CD8-positive, alpha-beta memory T cell (primary cell): ENCODE data around the gene RAB22A. TPM values are rescaled to one million over a fixed set of nuclear protein-coding genes. Genes with fewer than 3 reads are reported as not detected.
A peak's percentile ranks its signal among the peaks of the same experiment; 100 is the strongest.

Experiments
- CTCF ChIA-PET: fragments of 350-600 bp; sonication (Branson Sonifier 250); formaldehyde crosslinking; loops from one replicate; lab custom pipeline; 2021; ENCODE audit warnings: antibody characterized with exemption; lab: Charles Lee
- POLR2A ChIA-PET: fragments of 350-600 bp; sonication (Branson Sonifier 250); formaldehyde crosslinking; loops from one replicate; lab custom pipeline; 2021; ENCODE audit warnings: antibody characterized with exemption; lab: Charles Lee
- DNase-seq, 5 donors: peaks; one replicate each; pipeline versions ENCODE4 v3.0.0 to v3.0.0-alpha.2; 2020 to 2022; ENCODE audit warnings: mixed read lengths in 1 of 5
- H3K27ac ChIP-seq: one replicate; pipeline ENCODE4 v1.7.0; 2013; ENCODE audit warnings: low read depth, mild to moderate bottlenecking, low read length, moderate library complexity
- H3K27me3 ChIP-seq: 2 replicates; pipeline ENCODE4 v1.7.0; 2013; ENCODE audit warnings: low read length, mild to moderate bottlenecking; ENCODE audit not compliant: insufficient read depth, poor library complexity, severe bottlenecking
- H3K36me3 ChIP-seq: 2 replicates; pipeline ENCODE4 v1.7.0; 2013; ENCODE audit warnings: mild to moderate bottlenecking, low read length, moderate library complexity; ENCODE audit not compliant: insufficient read depth
- H3K4me1 ChIP-seq: 2 replicates; pipeline ENCODE4 v1.7.0; 2013; ENCODE audit warnings: mild to moderate bottlenecking, low read length, moderate library complexity; ENCODE audit not compliant: insufficient read depth
- H3K4me3 ChIP-seq: 2 replicates; pipeline ENCODE4 v1.7.0; 2013; ENCODE audit warnings: mild to moderate bottlenecking, low read length
- H3K9me3 ChIP-seq: 2 replicates; pipeline ENCODE4 v1.7.0; 2013; ENCODE audit warnings: mild to moderate bottlenecking, low read length
- H3K27ac Mint-ChIP-seq, 8 donors: one replicate each; pipeline ENCODE4 v1.8.0; 2020 to 2021; ENCODE audit warnings: mixed read lengths in 8 of 8, mild to moderate bottlenecking in 6 of 8, inconsistent platforms in 3 of 8, moderate library complexity in 3 of 8
- H3K27me3 Mint-ChIP-seq, 2 donors: one replicate each; pipeline ENCODE4 v1.8.0; 2020 to 2021; ENCODE audit warnings: mixed read lengths in 2 of 2, mild to moderate bottlenecking in 1 of 2, moderate library complexity in 1 of 2
- H3K36me3 Mint-ChIP-seq, 3 donors: one replicate each; pipeline ENCODE4 v1.8.0; 2020 to 2021; ENCODE audit warnings: mixed read lengths in 3 of 3, inconsistent platforms in 1 of 3, mild to moderate bottlenecking in 1 of 3
- H3K4me1 Mint-ChIP-seq, 3 donors: one replicate each; pipeline ENCODE4 v1.8.0; 2020 to 2021; ENCODE audit warnings: mixed read lengths in 3 of 3, inconsistent platforms in 1 of 3, mild to moderate bottlenecking in 1 of 3
- H3K4me3 Mint-ChIP-seq, 7 donors: one replicate each; pipeline ENCODE4 v1.8.0; 2020 to 2021; ENCODE audit warnings: mixed read lengths in 7 of 7, mild to moderate bottlenecking in 6 of 7, moderate library complexity in 4 of 7, inconsistent platforms in 2 of 7
- H3K9me3 Mint-ChIP-seq, 5 donors: one replicate each; pipeline ENCODE4 v1.8.0; 2020 to 2022; ENCODE audit warnings: mixed read lengths in 5 of 5, mild to moderate bottlenecking in 3 of 5, moderate library complexity in 2 of 5, inconsistent platforms in 1 of 5
- polyA plus RNA-seq: library from polyadenylated mRNA; unstranded; fragments of 300-500 nt; fragmentation: Illumina TruSeq; gene quantifications from one replicate; pipeline ENCODE4 v1.2.3, GENCODE V29; 2021
- total RNA-seq, 2 experiments: library from RNA; stranded (reverse); gene quantifications; one replicate each; pipeline ENCODE4 v1.2.3, GENCODE V29; 2021

The RAB22A gene
- total and polyA plus RNA-seq, 3 experiments from 2014 or later: 14.9 to 17.6 (median 17.3) TPM

DNA sequence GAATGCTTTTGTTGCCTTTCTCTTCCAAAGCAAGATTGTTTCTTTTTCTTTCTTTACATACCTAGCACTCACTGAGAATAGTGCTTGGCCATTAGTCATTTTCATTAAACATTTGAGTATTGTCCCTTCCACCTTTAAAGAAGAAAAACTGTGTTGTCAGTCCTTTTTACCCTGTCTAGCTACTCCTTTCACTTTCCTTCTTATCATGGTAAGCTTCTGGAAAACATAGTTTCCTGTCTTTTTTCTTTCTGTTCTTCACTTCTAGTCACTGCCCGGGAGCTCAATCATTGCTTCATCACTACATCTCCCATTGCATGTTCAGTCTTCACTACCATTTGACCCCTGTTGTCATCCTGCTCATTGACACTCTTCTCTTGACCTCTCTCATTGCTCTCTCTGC, 91.6 kb downstream of the RAB22A start:
- H3K27me3 Mint-ChIP-seq: no peaks in the 10 kb centered on the region
- H3K27ac Mint-ChIP-seq: no peak overlapping the region
- Histone ChIP-seq H3K27ac (no peak overlapping the region), H3K36me3 (no peaks in the 10 kb centered on the region), H3K9me3 (no peaks in the 10 kb centered on the region), H3K4me1 (peaks cover 79% of the 10 kb centered on the region), H3K4me3 (no peak overlapping the region), H3K27me3 (no peaks in the 10 kb centered on the region)
- H3K9me3 Mint-ChIP-seq: no peaks in the 10 kb centered on the region
- CTCF ChIA-PET: no interaction called here
- peaks cover 0 to 8% (median 3%) of the 10 kb centered on the region in 3 donors for H3K36me3 Mint-ChIP-seq
- POLR2A ChIA-PET: no interaction called here
- H3K4me1 Mint-ChIP-seq: peaks cover 10 to 35% (median 28%) of the 10 kb centered on the region in 3 donors
- no peak for DNase-seq
- no peak overlapping the region for H3K4me3 Mint-ChIP-seq

DNA sequence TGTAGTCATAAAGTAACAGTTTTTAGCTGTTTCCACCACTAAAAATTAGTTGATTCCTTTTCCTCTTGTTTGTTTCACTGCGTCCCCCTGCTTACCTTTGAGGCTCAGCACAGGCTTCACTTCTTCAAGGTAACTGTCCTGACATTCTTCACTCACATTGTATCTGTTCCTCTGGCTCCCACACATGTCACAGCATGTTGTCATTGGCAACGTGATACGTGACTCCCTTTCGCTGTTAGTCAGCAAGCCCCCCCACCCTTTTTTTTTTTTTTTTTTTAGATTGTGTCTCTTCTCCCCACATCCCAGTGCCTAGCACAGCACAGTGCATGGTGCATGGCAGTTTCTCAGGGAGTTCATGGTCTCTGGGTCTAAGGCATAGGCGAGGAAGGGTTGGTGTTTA, 92.8 kb downstream of the RAB22A start:
- no peak overlapping the region for H3K4me3 Mint-ChIP-seq
- DNase-seq: no peak
- no peak overlapping the region for H3K4me3 ChIP-seq
- H3K9me3 ChIP-seq: no peaks in the 10 kb centered on the region
- H3K27me3 ChIP-seq: no peaks in the 10 kb centered on the region
- POLR2A ChIA-PET: no interaction called here
- peaks cover 81% of the 10 kb centered on the region for H3K4me1 ChIP-seq
- CTCF ChIA-PET: no interaction called here
- H3K9me3 Mint-ChIP-seq: no peaks in the 10 kb centered on the region
- H3K27me3 Mint-ChIP-seq: no peaks in the 10 kb centered on the region
- no peaks in the 10 kb centered on the region for H3K36me3 ChIP-seq
- peaks cover 1 to 31% (median 17%) of the 10 kb centered on the region in 3 donors for H3K4me1 Mint-ChIP-seq
- no peak overlapping the region for H3K27ac ChIP-seq
- peaks cover 0 to 7% (median 3%) of the 10 kb centered on the region in 3 donors for H3K36me3 Mint-ChIP-seq
- no peak overlapping the region for H3K27ac Mint-ChIP-seq

DNA sequence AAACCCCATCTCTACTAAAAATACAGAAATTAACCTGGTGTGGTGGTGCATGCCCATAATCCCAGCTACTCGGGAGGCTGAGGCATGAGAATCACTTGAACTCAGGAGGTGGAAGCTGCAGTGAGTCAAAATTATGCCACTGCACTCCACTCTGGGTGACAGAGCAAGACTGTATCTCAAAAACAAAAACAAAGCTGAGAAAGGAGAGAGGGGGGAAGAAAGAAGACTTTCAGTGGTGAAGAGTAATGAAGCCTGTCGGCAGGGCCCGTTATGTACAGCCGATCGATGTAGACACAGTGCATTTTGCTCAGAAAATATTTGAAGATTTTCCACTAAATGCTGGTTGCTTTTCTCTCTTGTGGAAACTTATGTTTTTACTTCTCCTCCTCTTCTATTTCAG, 93.3 kb downstream of the RAB22A start:
- POLR2A ChIA-PET: no interaction called here
- H3K27ac ChIP-seq: no peak overlapping the region
- no peak overlapping the region for H3K4me3 ChIP-seq

DNA sequence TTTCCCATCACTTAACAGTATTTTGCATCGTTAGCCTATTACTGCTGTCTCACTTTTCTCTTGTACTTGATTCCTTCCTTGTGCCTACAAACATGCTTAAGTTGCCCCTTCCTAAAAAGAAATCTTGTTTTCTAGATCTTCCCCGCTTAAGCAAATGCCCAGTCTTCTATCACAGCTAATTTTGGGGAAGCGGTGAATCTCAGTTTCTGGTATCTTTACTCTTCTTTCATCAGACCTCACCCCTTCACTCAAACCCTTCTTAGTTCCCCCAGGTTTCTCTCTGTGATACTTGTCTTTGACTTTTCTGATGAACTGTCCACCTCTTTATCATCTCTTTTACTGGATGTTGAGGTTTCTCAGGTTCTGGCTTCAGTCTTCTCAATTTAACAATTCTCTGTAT, 93.8 kb downstream of the RAB22A start:
- Histone ChIP-seq H3K27ac (no peak overlapping the region), H3K27me3 (no peaks in the 10 kb centered on the region), H3K4me1 (peaks cover 83% of the 10 kb centered on the region), H3K9me3 (no peaks in the 10 kb centered on the region), H3K4me3 (no peak overlapping the region), H3K36me3 (no peaks in the 10 kb centered on the region)
- H3K4me3 Mint-ChIP-seq: no peak overlapping the region
- H3K9me3 Mint-ChIP-seq: no peaks in the 10 kb centered on the region
- no peaks in the 10 kb centered on the region for H3K27me3 Mint-ChIP-seq
- ChIA-PET POLR2A (no interaction called here), CTCF (no interaction called here)
- peaks cover 11 to 31% (median 17%) of the 10 kb centered on the region in 3 donors for H3K4me1 Mint-ChIP-seq
- DNase-seq: no peak
- H3K36me3 Mint-ChIP-seq: peaks cover 0 to 2% (median 0%) of the 10 kb centered on the region in 3 donors
- H3K27ac Mint-ChIP-seq: no peak overlapping the region

More for the DNA sequence above, 93.3 kb downstream of the RAB22A start:
- Mint-ChIP-seq H3K27me3 (no peaks in the 10 kb centered on the region), H3K4me1 (peaks cover 6 to 31% (median 17%) of the 10 kb centered on the region in 3 donors), H3K9me3 (no peaks in the 10 kb centered on the region), H3K36me3 (peaks cover 0 to 6% (median 3%) of the 10 kb centered on the region in 3 donors), H3K27ac (no peak overlapping the region), H3K4me3 (no peak overlapping the region)
- Histone ChIP-seq H3K9me3 (no peaks in the 10 kb centered on the region), H3K27me3 (no peaks in the 10 kb centered on the region), H3K4me1 (peaks cover 83% of the 10 kb centered on the region), H3K36me3 (no peaks in the 10 kb centered on the region)
- DNase-seq: no peak
- CTCF ChIA-PET: no interaction called here

DNA sequence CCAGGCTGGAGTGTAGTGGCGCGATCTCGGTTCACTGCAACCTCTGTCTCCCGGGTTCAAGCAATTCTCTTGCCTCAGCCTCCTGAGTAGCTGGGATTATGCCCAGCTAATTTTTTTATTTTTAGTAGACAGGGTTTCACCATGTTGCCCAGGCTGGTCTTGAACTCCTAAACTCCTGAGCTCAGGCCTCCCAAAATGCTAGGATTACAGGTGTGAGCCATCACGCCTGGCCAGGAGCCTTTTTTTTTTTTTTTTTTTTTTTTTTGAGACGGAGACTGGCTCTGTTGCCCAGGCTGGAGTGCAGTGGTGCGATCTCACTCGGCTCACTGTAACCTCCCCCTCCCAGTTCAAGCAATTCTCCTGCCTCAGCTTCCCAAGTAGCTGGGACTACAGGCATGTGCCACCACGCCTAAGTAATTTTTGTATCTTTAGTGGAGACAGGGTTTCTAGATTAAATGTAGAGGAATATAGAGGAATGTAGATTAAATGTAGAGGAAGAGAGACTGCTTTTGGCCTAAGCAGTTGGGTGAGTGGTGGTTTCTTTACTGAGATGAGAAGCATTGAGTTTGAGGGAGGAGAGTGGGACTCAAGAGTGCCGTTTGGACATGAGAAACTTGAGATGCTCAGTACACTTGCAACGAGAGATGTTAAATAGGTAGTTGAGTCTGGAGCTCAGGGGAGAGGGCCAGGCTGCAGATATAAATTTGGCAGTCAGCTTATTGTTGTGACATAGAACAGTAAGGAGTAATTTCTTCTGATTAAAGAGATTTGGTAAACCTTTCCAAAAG, 96.2 kb downstream of the RAB22A start:
- no peaks in the 10 kb centered on the region for H3K36me3 Mint-ChIP-seq
- Histone ChIP-seq H3K27me3 (no peaks in the 10 kb centered on the region), H3K27ac (no peak overlapping the region), H3K36me3 (no peaks in the 10 kb centered on the region), H3K4me1 (peaks cover 76% of the 10 kb centered on the region), H3K9me3 (no peaks in the 10 kb centered on the region), H3K4me3 (no peak overlapping the region)
- H3K27ac Mint-ChIP-seq: no peak overlapping the region
- H3K4me3 Mint-ChIP-seq: no peak overlapping the region
- ChIA-PET CTCF (interaction anchor here (0.7 kb wide), 1 partner anchor 128 kb away, joined by 3 read pairs; no protein-coding TSS in a partner anchor), POLR2A (no interaction called here)
- H3K4me1 Mint-ChIP-seq: peaks cover 33 to 34% (median 34%) of the 10 kb centered on the region in 3 donors
- H3K9me3 Mint-ChIP-seq: no peaks in the 10 kb centered on the region
- no peak for DNase-seq
- no peaks in the 10 kb centered on the region for H3K27me3 Mint-ChIP-seq

DNA sequence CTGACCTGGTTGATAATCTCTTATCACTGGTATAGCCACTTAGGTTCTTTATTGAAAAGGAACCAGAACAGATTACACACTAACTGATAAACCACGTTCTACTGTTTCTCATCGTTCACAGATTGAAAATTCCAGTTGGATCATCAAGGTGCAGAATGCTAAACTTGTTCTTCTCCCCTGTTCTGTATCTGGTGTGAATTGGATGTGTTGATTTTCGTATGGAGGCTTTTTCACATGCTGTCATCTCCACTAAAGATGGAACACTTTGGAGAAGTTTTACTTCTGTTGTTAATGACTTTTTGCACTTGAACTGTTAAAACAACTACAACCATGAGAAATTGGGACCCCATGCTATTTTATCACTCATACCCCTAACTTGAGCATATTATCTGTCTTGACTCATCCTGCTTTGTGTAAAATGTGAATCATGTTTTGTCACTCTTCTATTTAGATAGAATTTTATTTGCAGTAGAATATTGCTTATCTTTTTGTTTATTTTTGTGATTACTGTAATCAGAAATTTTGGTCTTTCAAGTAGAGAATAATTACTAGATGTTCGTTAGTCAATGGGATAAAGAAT, 97.0 kb downstream of the RAB22A start:
- ChIA-PET CTCF (no interaction called here), POLR2A (no interaction called here)
- peak overlapping the region in 4 of 8 donors; percentile 8 to 55 (median 44) for H3K27ac Mint-ChIP-seq
- H3K36me3 Mint-ChIP-seq: no peaks in the 10 kb centered on the region
- H3K27me3 Mint-ChIP-seq: no peaks in the 10 kb centered on the region
- H3K27ac ChIP-seq: no peak overlapping the region
- no peak overlapping the region for H3K4me3 ChIP-seq
- no peak overlapping the region for H3K4me3 Mint-ChIP-seq
- peaks cover 35 to 38% (median 38%) of the 10 kb centered on the region in 3 donors for H3K4me1 Mint-ChIP-seq
- no peaks in the 10 kb centered on the region for H3K27me3 ChIP-seq
- peaks cover 68% of the 10 kb centered on the region for H3K4me1 ChIP-seq
- no peak for DNase-seq
- H3K9me3 ChIP-seq: no peaks in the 10 kb centered on the region
- H3K36me3 ChIP-seq: no peaks in the 10 kb centered on the region
- H3K9me3 Mint-ChIP-seq: no peaks in the 10 kb centered on the region

DNA sequence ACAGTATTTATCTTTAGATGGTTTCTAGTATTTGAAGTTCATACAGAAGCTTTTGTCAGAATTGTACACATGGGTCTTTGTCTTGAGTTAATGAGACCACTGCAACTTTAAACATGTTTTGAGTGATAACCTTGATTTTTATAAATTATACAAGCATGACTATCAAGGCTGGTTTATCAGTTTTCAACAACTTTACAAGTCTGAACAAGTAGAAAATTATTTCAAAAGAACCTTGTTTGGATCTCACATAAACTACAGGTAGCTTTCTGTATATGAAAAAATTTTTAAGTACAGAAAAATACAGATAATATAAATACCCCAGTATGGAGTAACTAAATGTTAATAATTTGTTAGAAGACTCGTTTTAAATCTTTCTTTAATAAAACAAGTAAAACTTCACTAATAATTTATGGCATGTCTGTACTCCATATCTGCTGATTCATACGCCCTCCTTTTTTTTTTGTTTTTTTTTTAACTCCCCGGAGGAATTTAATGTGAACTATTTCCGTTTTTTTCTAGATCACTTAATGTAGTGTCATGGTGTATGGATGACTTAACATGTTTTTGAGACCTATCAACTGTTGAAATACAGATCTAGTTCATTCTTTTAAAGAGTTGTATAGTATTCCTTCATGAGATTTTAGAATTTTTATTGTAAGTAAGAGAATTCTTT, 97.8 kb downstream of the RAB22A start:
- Histone ChIP-seq H3K36me3 (no peaks in the 10 kb centered on the region), H3K27me3 (no peaks in the 10 kb centered on the region), H3K27ac (no peak overlapping the region), H3K9me3 (no peaks in the 10 kb centered on the region), H3K4me1 (peaks cover 60% of the 10 kb centered on the region), H3K4me3 (no peak overlapping the region)
- DNase-seq: no peak
- ChIA-PET CTCF (interaction anchor here (1.1 kb wide), 1 partner anchor 10 kb away, joined by 3 read pairs; no protein-coding TSS in a partner anchor), POLR2A (interaction anchor here (0.6 to 1.1 kb wide), 2 partner anchors 18 to 72 kb away, joined by 7 to 9 read pairs; partner anchors contain the start of gene VAPB)
- peaks cover 37 to 43% (median 42%) of the 10 kb centered on the region in 3 donors for H3K4me1 Mint-ChIP-seq
- H3K27me3 Mint-ChIP-seq: no peaks in the 10 kb centered on the region
- H3K4me3 Mint-ChIP-seq: peak overlapping the region in 2 of 7 donors; percentile 73 to 79
- no peaks in the 10 kb centered on the region for H3K36me3 Mint-ChIP-seq
- no peaks in the 10 kb centered on the region for H3K9me3 Mint-ChIP-seq
- peak overlapping the region; percentile 65 to 95 (median 88) for H3K27ac Mint-ChIP-seq
